GM19328 (cell line): ENCODE results near the gene ST14.

Experiments used
- ATAC-seq: cut with Tn5 transposase; IDR thresholded peaks from one replicate; pipeline ENCODE4 v1.9.1; 2021; ENCODE audit warnings: mild to moderate bottlenecking, moderate library complexity; ENCODE audit not compliant: unreplicated experiment

ST14 gene

GRCh38 chr11:130133716-130134115 is 25.9 kb upstream of the ST14 start:
- ATAC-seq = no peak

DNA sequence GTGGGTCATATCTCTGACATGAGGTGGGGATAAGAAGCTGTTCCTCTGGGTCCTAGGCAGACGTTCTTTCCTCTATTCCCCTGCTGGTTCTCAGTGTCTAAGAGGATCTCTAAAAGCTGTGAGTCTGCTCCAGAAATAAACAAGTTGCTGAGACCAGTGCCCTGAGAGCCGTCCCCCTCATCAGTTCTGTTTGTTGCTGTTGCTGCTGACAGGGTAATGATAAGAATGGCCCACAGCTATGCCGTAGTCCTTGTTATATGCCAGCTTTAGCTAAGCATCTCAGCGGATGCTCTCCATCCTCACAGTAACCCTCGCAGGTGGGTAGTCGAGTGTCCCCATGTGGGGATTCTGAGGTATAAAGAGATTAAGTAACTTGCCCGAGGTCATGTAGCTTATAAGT is 23.5 kb upstream of the ST14 start:
- no peak for ATAC-seq

DNA sequence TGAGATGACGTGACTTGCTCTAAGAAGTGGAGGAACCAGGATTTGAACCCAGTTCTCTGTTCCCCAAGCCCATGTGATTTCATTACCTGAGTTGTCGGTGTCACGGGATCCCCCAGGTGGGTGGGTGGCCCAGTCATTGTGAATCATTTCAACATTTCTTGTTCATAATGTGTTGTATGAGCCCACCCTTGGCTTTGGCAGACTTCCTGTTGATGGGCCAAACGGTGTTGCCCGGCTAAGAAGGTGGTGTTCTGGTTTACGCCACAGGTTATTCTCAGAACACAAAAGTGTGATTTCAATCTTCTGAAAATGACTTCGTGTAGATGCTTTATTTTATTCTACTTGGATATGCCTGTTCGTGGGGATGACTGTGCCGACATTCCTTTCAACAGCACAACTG is 21.6 kb upstream of the ST14 start:
- no peak for ATAC-seq

DNA sequence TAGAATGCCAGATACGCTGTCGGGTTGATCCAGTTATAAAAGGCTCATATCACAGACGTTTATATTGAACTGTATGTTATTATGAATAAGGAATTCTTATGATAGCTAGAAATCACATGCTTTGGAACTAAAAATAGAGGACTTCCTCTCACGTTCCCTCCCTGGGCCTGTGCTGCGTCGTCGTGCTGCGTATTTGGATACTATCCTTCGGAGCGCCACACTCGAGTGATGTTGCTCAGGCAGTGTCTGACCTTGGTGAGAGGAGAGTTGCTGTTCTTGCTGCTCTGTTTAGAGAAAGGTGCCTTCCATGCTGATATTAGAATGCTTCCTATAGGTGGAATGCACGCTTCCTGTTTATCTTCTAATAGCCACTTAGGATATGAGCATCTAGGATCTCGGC is 20.2 kb upstream of the ST14 start:
- no peak for ATAC-seq

DNA sequence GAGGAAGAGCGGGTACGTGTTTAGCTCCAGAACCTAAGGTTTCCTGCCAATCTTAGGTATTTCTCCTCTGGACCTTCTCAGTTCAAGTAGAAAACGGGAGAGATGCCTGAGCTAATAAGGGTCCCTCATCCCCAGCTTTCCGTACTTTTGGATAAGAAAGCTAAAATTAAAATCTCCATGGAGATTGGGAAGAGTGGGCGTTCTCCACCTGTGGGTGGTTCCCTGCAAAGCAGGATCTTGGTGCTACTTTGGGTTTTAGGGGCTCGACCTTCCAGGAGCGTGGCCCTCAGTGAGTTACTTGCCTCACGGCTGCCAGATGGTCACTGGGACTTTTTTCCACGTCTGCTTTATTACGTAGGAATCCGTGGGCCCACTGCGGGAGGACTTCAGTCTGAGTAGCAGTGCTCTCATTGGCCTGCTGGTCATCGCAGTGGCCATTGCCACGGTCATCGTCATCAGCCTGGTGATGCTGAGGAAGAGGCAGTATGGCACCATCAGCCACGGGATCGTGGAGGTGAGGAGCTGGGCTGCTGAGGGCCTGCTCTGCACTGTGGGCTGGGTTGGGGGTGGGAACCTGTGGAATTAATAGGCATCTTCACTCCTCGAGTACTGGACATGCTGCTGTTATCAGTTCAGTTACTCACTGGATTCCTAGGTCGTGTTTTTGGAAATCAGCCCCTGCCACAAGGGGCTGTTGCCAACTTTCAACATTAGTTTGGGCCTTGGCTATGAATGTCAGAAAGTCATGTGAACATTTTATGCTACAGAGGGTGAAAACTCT is 17.8 kb upstream of the ST14 start:
- no peak for ATAC-seq

DNA sequence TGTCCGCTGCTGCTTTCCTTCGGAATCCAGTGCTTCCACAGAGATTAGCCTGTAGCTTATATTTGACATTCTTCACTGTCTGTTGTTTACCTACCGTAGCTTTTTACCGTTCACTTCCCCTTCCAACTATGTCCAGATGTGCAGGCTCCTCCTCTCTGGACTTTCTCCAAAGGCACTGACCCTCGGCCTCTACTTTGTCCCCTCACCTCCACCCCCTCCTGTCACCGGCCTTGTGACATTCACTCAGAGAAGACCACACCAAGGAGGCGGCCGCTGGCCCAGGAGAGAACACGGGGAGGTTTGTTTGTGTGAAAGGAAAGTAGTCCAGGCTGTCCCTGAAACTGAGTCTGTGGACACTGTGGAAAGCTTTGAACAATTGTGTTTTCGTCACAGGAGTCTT is 15.4 kb upstream of the ST14 start:
- no peak for ATAC-seq

DNA sequence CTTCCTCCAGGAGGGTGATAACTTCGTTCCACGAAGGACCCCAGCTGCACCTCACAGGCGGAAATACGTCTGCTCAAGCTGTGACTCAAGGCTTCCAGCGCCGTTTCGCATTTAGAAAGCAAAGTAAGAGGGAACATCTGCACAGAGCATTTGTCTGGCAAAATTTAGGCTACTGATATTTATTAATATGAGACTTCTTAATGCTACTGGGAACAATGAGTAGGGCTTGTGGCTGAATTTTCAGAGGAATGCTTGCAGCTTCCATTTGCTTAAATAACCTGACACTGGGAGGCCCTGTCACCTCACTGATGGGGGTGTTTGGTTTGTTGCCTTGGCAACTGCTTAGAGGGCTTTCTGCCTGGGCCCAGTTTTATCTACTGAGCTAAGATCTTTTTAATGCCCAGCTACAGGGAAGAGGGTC is 14.7 kb upstream of the ST14 start:
- ATAC-seq = no peak

- ATAC-seq = no peak
Observed at GRCh38 chr11:130145311-130145812, 14.2 kb upstream of the ST14 start.

GRCh38 chr11:130145975-130146776 is 13.4 kb upstream of the ST14 start:
- no peak for ATAC-seq

GRCh38 chr11:130146796-130147195 is 12.8 kb upstream of the ST14 start:
- ATAC-seq = no peak

DNA sequence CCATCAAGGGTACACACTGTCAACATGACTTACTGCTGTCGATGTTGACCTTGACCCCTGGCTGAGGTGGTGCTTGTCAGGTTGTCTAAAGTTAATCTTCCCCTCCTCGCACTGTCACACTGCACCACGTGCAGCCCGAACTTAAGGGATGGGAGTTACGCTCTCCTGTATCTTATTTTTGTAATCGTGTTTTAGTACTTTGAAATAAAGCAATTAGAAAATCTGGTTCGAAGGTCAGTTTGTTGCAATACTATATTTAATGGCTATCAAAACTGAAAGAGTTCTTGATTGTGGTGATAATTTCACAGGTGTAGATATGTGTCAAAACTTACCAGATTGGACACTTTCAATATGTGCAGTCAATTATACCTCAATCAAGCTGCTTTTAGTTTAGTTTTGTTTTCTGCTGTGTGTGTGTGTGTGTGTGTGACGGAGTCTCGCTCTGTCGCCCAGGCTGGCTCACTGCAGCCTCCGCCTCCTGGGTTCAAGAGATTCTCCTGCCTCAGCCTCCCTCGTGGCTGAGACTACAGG is 10.7 kb upstream of the ST14 start:
- no peak for ATAC-seq

DNA sequence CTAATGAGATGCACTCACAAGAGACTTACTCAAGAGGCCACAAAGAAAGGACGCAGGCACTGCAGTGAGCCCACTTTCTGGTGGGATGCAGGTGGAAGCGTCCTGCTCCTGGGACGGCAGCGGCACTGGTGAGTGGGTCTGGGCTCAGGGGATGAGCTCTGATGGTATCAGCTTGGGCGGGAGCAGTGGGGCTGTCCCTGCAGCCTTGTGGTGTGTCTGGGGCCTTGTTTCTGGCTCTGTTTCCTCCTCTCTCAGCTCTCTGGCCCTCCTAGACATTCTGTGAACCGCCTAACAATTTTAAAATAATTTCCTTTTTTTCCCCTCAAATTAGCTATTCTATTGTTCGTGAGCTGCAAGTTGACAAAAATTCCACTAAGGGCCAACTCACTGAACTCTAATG is 8.8 kb upstream of the ST14 start:
- ATAC-seq = no peak

GRCh38 chr11:130151196-130151595 is 8.4 kb upstream of the ST14 start:
- no peak for ATAC-seq

GRCh38 chr11:130156108-130157022 is 3.2 kb upstream of the ST14 start:
- no peak for ATAC-seq

DNA sequence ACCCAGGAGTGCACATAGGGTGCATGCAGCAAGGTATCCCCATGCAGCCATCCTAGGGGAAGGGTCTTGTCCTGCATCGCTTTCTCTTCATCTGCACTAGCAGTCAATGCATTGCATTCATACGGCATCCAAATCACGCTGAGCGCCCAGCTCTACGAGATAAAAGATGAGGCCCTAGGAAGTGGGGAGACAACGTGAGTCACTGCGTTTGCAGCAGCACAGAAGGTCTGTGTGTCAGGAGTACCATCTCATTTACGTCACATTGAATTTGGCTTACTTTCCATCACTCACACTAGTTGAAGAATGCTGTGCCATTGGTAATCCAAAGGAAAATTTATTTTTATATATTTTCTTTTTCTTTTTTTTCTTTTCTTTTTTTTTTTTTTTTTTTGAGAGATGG is 2.5 kb upstream of the ST14 start:
- ATAC-seq = no peak

- ATAC-seq = no peak
Observed at GRCh38 chr11:130157840-130158239, 1.7 kb upstream of the ST14 start.

- ATAC-seq = no peak
Observed at GRCh38 chr11:130159139-130159538, 443 bp upstream of the ST14 start.

- no peak for ATAC-seq
Observed at GRCh38 chr11:130160498-130161155, 1.0 kb downstream of the ST14 start.

GRCh38 chr11:130161441-130162145 is 2.0 kb downstream of the ST14 start:
- ATAC-seq = no peak

DNA sequence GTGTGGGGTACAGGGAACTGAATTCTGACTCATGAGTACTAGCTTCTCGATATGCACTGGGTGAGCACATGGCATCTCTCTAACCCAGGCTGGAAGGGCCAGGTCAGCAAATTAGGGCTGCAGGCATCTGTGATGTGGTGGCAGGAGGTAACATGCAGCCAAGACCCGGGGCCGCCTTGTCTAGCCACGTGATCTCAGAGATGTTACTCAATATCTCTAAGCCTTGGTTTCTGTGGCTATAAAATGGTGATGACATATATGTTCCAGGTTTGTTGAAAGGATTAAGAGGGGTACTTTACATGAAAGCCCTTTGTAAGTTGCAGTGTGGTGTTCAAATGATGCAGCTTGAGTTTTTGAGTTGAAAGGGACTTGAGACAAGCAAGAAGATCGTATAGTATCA is 3.2 kb downstream of the ST14 start:
- no peak for ATAC-seq
